Tongue (tissue), 2 donors: ENCODE results near the gene PRDM2. TPM values are rescaled to one million over a fixed set of nuclear protein-coding genes. Genes with fewer than 3 reads are reported as not detected.

Experiments used
- DNase-seq: peaks from one replicate; pipeline ENCODE4 v3.0.0-alpha.2; 2015
- total RNA-seq: library from RNA; depleted of rRNA; stranded (reverse); fragments of >200 nt; gene quantifications from one replicate; pipeline ENCODE4 v1.2.3, GENCODE V29; 2014

Gene PRDM2
- total RNA-seq, 1 donor from 2014 or later: 29.5 TPM

DNA sequence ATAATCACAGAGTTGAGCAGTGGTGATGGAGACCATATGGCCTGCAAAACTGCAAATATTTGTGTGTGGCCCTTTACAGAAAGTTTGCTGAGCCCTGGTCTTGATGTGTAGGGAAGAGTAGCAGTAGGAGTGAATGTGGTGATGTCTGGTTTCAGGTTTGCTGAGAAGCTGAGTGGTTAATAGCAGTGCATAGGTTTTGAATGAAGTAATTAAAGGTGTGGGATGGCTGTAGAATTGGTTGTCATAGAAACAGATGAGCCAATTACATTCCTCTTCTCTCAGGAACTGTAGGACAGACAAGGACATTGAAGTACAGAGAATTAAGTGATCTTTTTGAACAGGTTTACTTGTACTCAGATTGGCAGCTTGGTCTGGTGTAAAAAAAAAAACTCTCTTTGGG lies 37.4 kb downstream of the PRDM2 start:
- no peak for DNase-seq

DNA sequence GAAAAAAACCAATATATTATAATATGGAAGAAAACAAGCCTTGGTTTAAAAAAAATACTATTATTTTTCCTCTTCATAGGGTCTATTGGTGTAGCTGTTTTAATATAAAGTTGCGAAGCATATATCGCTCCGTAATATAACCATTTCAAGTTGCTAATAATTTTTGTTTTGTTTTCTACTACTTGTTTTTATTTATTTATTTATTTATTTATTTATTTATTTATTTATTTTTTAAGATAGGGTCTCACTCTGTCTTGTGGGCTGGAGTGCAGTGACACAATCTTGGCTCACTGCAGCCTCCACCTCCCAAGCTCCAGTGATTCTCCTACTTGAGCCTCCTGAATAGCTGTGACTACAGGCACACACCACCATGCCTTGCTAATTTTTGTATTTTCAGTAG lies 46.4 kb downstream of the PRDM2 start:
- no peak for DNase-seq

DNA sequence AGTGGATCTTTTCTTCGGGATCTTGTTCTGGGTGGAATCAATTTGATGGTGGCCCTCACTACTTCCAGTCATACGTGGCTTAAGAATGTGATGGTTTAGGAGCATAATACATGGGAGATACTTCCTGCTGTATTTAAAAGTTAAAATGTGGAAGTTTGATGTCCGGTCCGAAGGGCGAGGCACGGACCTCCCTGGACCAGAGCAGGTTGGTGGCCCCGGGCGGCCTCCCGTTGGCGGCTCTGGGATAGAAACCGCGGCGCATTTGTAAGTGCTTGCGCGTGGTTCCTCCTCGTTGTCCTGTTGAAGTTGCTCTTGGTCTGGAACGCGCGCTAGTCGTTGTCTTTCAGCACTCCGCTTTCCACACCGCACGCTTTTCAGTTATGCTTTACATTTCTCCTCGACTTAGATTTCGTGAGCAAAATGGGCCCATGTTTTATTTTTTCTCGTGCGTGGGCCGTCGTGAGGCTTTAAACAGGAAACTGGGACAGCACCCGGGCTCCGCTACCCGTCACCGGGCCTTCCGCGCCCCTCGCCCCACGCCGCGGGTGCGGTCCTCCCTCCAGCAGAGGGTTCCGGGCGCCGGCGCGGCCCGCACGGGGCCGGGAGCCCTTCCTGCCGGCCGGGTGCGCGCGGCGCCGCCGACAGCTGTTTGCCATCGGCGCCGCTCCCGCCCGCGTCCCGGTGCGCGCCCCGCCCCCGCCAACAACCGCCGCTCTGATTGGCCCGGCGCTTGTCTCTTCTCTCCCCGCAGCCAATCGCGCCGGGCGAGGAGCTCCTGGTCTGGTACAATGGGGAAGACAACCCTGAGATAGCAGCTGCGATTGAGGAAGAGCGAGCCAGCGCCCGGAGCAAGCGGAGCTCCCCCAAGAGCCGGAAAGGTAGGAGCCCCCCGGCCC lies 48.9 kb downstream of the PRDM2 start:
- peak; percentile 99 for DNase-seq

DNA sequence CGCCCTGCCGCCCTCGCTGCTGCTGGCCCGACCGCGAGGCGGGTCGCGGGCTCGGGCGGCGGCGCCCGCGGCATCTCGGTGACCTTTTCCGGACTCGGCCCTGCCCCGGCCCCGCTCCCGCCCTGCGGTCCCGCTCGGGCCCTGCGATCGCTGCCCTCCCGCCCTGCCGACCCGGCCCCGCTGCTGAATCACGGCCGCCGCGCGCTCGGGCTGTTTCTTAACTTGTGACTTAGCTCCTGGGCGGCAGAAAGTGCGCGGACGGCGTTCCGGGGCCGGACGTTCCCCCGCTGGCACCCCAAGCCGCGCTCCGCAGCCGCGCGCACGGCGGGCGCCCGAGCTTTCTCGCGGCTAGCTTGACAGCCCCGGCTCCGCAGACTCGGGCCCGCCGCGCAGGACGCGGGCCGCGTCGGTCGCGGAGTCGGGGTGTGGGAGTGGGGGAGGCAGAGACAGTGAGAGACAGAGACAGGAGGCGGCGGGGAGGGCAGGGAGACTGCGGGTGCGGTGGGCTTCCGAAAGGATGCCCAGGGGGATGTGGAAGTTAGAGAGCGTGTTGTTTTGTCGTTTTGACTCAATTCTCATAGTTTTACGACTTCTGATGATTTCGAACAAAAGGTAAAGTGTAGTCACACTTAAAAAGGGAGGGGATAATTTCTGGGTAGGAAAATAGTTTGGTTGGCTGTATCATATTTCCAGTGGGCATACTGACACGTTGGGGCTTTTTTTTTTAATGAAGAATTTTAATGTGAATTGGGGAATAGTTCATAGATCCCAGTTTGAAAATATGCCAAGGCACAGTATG lies 49.8 kb downstream of the PRDM2 start:
- peak; percentile 59 for DNase-seq

DNA sequence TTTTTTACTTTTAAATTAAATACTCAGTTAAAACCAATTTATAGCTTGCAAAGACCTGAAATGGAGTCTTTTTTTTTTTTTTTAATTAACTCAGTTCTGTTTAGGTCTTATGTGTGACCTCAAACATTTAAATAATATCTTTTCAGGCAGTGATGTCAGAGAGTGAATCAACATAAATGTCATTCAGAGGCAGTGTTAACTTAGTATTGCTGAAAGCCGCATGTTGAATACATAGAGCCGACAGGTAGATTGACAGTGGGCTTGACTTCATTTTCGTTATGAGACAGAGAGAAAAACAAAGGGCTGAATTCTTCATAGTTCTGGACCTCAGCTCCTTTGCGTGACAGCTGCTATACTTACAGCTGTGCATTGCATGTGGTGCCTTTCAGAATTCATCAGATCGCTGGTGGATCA lies 51.5 kb downstream of the PRDM2 start:
- DNase-seq: peak; percentile 62

DNA sequence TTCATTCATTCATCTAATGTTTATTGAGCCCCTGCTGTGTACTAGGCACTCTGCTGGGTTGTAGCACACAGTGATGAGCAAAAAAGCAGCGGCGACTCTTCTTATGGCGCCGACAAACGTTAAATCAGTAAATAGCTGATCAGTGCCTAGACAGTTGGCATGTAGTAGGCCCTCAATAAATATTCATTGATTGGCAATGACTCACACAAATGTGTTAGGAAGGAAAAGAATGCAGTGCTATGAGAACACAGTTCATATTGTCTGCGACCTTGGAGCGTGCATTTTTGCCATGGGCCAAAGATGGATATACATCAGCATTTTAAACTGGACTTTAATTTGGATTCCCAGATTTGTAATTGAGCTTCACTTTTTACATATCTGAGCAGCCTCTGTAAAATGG lies 52.0 kb downstream of the PRDM2 start:
- no peak for DNase-seq

DNA sequence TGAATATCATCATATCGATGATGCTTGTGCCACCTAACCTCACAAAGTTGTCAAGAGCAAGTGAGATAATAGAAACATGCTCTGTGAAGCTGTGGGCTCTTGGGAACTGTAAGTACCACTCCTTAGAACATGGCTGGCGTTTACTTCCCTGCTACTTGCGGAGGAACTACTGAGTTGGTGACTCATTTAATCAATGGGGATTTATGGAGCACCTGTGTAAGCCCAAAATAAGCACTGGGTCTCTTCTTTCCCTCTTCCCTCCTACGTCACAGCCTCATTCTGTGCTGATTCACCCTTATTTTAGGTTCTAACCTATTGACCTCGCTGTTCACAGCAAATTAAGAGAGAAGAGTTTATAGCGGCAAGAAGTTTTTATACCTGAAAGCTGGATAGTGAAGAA lies 52.9 kb downstream of the PRDM2 start:
- DNase-seq: no peak

DNA sequence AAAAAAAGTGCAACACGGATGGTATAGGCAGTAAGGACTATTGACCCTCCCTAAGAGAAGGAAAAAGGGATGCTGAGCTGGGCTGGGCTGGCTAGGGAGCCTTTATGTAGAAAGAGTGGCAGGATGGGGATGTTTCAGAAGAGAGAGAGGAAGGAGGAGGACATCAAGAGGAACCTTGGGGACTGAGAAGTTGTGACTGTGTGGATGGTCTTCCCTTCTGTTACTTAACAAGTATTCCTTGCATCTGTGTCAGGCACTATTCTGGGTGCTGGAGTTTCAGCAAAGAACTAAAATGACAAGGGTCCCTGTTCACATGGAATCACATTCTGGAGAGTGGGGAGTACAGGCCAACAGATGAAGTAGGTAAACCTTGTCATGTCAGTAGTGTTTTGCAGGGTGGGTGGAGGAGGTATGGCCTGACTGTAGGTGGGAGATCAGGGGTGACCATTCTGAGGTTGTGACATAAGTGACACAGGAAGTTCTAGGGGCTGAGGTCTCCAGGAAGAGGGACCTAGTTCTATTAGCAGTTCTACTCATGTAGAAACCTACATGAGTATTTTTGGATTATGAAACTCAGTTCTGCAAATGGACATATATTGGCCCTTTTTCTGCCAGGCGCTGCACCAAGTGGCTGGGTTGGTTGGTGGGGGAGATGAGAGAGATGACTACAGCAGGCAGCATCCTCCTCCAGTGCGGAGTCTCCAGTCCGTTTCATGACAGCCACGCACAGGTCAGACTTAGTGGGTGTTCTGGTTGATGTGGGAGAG lies 53.8 kb downstream of the PRDM2 start:
- DNase-seq: no peak

DNA sequence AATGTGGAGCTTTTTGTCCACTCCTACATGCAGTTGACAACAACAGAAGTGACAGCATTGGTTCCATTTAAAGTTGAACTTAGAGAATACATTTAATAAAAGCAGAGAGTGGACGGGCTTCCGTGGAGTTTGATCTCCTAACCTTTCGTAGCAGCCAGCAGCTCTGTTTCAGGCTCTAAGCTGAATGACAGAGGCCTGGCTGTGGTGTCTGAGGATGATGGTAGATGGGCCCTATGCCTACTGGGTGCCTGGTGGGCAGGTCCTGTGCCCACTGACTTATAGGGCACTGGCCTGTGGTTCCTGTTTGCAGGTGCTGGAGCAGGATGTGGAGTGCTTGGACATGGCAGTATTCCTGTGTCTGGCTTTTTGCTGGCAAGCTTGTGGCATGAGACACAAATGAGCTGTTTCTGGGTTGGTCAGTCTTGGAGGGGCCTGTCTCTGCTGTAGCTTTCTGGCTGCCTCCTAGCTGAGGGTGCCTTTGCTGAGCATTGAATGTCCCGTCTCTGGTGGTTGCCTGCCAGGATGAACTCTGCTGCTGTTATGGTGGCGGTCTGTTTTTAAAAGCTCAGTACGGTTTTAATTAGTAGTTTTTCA lies 54.6 kb downstream of the PRDM2 start:
- no peak for DNase-seq

DNA sequence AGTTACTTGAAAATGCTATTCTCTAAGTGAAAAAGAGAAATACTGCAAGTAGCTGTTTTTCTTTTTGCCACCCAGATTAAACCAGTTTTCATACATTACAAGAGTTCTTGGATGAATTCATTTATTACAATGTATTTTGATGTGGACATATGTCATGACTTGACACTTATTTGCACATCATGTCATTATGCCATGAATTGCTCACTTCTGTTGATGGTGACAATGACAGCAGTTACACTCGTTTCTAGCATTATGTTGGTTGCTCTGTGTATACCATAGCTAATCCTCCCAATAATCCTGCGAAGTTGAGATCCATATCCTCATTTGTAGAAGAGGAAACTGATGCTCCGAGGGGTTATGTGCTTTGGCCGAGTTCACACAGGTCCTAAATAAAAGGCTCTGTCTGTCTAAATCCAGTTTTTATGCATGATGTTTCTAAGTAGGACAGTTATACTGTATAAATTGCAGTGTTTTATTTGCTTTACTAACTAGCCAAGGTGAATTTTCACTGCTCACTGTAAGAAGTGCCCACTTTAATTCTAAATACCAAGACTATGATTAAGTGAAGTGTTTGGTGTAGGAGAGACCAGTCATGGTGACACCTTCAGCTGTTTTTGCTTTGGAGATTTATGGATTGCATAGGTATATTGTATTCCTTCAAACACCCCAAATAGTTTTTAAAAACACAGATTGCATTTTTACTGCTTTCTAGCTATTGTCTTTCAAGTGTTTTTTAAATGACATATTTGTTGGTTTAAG lies 56.7 kb downstream of the PRDM2 start:
- no peak for DNase-seq

DNA sequence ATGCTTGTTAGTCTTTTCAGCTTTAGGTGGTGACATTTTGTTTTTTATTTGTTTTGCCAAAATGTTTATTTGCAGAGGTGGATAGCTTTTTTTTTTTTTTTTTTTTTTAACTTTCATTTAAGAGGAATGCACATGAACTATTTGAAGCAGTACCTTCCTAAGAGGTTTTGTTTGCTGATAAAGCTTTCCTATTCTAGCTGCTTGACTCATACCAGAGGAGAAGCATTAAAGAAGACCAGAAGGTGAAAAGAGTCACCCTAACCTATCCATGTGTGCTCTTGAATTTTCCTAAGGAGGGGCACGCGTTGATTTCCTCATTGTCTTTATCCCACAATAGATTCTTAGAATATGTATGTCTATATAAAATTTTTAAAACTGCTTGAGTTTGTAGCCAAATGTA lies 57.7 kb downstream of the PRDM2 start:
- DNase-seq: no peak

DNA sequence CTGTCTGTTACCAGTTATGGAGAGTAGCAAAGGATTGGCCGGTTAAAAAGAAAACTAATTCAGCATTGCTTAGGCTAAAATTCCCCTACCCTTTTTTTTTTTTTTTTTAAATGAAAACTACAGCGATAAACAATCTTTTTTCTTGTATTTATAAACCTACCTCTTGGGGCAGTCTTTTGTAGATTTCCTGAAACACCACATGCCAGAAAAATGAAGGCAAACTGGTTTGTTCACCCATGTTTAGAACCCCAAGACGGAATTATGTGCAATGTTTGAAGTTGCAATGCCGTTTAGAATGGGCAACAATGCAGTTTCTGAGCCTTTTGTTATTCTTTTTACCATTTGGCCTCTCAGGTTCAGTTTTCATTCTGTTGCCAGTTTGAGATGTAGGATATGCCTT lies 59.1 kb downstream of the PRDM2 start:
- peak; percentile 73 for DNase-seq

DNA sequence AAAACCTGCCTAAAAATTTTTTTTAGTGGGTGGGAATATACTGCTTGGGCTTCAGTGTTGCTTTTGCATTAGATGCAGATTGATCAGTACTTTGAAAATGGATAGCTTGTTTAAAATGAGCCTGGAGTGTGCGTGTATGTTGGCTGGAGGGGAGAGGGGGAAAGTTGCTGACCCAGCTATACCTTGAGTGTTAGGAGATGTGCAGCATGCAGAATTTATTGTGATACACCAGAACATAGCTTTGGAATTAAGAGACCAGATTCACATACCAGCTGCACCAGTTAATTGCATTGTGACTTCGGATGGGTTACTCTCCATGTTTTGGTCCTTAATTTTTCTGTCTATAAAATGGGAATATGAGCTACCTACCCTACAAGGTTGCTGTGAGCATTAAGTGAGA lies 60.4 kb downstream of the PRDM2 start:
- DNase-seq: no peak

DNA sequence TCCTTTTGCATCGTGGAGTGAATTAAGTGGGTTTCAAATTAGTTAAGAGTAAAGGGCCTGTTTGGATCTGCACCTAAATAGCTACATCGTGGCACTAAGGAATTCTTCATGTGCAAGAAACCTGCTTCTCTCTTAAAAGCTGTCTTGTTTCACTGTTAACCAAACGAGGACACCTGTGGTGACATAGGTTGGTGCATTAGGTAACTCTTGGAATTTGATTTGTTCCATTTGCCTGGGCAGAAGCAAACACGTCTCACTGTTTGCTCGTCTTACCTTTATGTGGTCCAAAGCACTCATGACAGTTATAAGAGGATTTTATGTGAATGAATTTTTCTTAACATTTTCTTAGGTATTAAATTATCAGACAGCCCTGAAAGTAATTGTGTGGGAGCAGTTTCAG lies 60.9 kb downstream of the PRDM2 start:
- peak; percentile 50 for DNase-seq

DNA sequence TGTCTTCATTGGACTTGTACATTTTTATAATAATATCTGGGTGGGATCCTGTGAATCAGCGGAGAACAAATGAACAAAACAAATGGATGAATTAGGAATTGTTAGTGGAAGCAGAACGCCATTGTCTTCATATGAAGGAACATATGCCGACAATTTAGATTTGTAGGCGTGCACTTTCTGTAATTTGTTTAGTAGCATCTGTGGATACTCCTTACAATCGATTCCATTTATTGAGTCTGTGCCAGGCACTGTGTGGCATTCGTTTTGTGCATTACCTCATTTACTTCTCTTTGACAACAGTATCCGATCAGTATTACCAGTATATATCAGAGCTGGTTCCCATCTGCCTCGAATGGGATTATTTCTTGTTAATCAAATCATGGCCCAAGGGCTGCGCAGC lies 61.9 kb downstream of the PRDM2 start:
- no peak for DNase-seq

DNA sequence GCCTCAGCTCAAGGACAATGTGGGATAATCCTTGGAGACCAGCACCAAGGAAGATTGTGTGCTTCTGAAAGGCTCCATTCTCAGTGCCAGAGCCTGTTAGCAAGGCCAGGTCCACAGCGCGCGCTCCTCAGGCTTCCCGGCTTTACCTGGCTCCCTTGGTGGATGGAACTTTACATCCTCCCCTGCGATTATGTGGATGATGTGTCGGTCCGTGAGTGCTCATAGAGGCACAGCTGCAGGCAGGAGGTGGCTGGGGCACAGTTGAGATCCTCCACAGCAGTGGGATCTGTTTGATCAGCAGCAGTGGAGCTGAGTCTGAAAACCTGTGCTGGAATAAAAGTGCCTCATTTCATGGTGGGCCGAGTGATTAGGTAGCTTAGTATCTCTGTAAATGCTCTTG lies 62.7 kb downstream of the PRDM2 start:
- no peak for DNase-seq

DNA sequence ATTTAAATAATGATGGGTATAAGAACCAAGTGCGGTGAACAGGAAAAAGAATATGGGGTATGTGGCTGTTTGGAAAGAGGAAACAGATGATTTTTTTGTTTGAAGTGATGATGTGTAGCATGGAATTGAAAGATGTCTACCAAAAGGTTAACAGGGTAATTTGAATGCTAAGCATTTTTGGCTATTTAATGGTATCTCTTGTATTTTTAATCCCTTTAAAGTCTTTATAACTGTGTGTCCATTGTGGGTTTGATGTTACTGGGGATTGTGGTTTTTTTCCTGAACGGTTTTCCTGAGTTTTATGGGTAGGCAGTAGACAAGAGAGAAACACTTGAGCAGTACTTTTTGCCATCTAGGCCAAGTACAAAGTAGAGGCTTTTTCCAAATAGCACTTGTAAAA lies 63.2 kb downstream of the PRDM2 start:
- no peak for DNase-seq

DNA sequence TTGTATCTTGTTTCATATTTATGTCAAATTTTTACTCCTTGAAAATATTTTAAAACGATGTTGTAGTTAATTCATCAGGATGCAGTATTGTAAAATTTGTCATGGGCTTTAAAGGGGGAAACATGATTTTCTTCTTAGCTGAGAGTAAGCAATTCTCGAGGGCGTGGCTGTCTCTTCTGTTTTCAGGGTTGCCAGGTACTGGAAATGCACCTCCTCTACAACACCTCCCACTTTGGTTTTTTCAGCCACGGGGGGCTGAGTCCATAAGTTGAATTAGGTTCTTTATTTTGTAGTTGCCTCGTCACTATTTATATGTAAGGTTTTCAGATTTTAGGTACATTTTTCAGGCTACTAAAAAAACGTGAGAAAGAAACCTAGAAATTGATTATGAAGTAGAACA lies 64.0 kb downstream of the PRDM2 start:
- DNase-seq: no peak

DNA sequence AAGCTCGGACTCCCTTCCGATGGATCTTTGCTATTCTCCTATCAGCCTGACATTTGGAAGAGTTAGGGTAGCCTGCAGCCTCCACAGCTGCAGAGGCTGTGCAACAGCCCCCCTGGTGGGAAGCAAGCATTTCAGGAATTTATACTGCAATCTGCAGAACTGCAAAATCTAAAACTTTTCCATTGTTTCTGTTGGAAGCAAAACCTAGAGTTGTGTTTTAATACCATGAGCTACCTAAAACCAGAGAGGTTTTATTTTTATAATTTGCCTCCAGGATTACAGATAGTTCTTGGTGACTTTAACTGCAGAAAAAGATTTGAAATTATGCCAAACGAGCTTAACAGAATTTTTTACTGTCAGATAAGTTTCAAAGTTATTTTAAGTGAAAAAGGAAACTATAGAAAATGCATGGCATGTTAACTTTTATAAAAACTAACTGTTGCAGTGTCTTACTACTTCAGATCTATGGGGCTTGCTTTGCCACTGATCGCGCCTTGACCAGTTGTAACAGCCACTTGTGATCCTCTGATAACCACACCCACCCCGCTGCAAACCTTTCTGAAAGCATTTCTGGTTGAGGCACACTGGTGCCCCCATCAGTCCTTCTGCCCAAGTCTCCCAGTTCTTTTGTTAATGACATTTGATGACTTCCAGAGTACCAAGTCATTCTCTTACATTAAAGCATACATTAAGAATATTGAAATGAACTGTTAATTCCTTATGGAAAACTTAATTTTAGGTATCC lies 64.8 kb downstream of the PRDM2 start:
- DNase-seq: peak; percentile 37

DNA sequence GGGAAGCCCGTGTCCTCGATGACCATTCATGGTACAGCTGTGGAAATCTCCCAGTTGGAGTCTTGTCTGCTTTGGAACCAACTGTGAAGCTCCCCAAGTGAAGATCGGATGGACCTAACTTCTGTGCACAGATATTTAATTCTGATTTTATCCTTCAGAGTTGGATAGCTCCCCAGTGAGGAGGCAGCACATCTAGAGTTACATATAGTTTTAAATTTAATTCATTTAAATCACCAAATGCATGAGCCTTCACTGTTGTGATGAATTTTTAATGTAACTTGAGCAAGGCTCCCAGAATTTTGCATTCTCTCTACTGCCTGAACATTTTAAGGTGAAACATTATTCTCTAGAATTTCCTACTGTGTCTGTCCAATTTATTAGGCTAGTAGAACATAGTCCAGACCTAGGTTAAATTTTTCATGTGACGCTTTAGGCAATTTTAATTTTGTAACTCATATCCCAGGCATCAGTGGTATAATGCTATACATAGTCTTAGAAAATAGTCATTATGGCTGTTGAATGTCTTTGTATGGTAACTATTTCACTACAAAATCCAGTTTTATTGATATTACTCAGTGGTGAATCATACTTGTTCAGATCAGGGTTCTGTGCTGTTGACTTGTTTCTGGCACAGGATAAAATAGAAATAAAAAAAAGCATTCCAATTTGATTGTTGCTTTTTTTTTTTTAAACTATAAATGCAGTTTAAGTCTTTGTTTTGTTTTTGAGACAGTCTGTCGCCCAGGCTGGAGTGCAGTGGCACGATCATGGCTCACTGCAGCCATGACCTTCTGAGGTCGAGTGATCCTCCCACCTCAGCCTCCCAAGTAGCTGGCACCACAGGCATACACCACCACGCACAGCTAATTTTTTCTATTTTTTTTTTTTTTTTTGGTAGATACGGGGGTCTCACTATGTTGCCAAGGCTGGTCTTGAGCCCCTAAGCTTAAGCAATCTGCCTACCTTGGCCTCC lies 66.9 kb downstream of the PRDM2 start:
- DNase-seq: no peak
